NT2/D1 (cell line): ENCODE data around the gene CTXND2.

ENCODE experiments used
- DNase-seq: peaks from one replicate; pipeline ENCODE4 v3.0.0-alpha.2; 2011; ENCODE audit warnings: low read depth, low spot score
- H3K27me3 ChIP-seq: 2 replicates; pipeline ENCODE4 v1.6.0; 2011; ENCODE audit warnings: mild to moderate bottlenecking; ENCODE audit not compliant: insufficient read length, insufficient read depth
- H3K36me3 ChIP-seq: 2 replicates; pipeline ENCODE4 v1.6.1; 2011; ENCODE audit warnings: mild to moderate bottlenecking, low read length, mixed read lengths; ENCODE audit not compliant: insufficient read depth, insufficient read length
- H3K4me1 ChIP-seq: 2 replicates; pipeline ENCODE4 v1.5.1; 2011; ENCODE audit not compliant: insufficient read depth, insufficient read length
- H3K4me3 ChIP-seq: 2 replicates; pipeline ENCODE4 v1.5.1; 2011; ENCODE audit warnings: low read depth; ENCODE audit not compliant: insufficient read length
- H3K9ac ChIP-seq: 2 replicates; pipeline ENCODE4 v1.6.0; 2011; ENCODE audit warnings: low read depth; ENCODE audit not compliant: insufficient read length
- H3K9me3 ChIP-seq: 2 replicates; pipeline ENCODE4 v1.5.1; 2011; ENCODE audit warnings: mild to moderate bottlenecking, low read length; ENCODE audit not compliant: insufficient read depth
- SUZ12 ChIP-seq: IDR thresholded peaks from 2 replicates; pipeline ENCODE4 v1.6.1; 2011; ENCODE audit not compliant: insufficient read length, insufficient read depth; ENCODE audit errors: extremely low read depth
- YY1 ChIP-seq: IDR thresholded peaks from 2 replicates; pipeline ENCODE4 v1.6.1; 2011; ENCODE audit not compliant: insufficient read length, insufficient read depth
- ZNF274 ChIP-seq: IDR thresholded peaks from 2 replicates; pipeline ENCODE4 v1.6.1; 2011; ENCODE audit warnings: mild to moderate bottlenecking, low read depth, low read length

Gene CTXND2

DNA sequence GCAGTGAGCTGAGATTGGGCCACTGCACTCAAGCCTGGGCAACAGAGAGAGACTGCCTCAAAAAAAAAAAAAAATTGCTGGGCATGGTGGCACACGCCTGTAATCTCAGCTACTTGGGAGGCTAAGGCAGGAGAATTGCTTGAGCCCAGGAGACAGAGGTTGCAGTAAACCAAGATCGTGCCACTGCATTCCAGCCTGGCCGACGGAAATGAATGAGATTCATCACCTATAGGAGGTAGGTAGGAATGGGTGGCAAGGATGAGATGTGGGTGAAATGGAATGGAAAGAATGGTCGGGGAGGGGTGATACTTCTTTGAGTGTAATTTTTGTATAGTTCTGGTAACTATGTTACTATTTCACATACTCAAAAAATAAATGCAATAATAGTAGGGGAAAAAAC, 15.4 kb downstream of the CTXND2 start:
- Histone ChIP-seq H3K4me1 (no peaks in the 10 kb centered on the region), H3K36me3 (no peaks in the 10 kb centered on the region), H3K9ac (no peak overlapping the region), H3K9me3 (peaks cover 8% of the 10 kb centered on the region; the same call in 1 of the 2 replicates), H3K4me3 (no peak overlapping the region), H3K27me3 (no peaks in the 10 kb centered on the region)
- no peak for DNase-seq
- no peak for TF ChIP-seq YY1
- no peak for TF ChIP-seq ZNF274
- TF ChIP-seq SUZ12, result no peak

DNA sequence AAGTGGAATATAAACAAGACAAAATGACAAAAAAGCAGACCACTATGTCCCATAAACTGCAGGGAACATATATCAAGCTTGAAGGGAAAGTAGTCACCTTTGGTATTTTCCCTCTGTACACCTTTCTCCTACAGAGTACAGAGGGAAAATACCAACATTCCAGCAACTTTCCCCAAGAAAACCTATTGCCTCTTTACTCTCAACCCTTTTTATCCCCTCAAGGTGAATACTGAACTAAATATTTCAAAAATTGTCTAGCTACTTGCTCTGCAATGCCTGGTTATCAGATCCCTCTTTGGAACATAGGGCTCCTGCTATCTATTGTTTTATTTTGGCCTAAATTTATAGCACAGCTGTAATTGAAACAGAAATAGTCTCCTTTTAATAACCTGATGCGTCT, 15.8 kb downstream of the CTXND2 start:
- Histone ChIP-seq H3K27me3 (no peaks in the 10 kb centered on the region), H3K9me3 (peaks cover 8% of the 10 kb centered on the region; the same call in 1 of the 2 replicates), H3K36me3 (no peaks in the 10 kb centered on the region), H3K4me3 (no peak overlapping the region), H3K4me1 (no peaks in the 10 kb centered on the region), H3K9ac (no peak overlapping the region)
- TF ChIP-seq YY1, result no peak
- TF ChIP-seq ZNF274, result no peak
- no peak for TF ChIP-seq SUZ12
- no peak for DNase-seq

DNA sequence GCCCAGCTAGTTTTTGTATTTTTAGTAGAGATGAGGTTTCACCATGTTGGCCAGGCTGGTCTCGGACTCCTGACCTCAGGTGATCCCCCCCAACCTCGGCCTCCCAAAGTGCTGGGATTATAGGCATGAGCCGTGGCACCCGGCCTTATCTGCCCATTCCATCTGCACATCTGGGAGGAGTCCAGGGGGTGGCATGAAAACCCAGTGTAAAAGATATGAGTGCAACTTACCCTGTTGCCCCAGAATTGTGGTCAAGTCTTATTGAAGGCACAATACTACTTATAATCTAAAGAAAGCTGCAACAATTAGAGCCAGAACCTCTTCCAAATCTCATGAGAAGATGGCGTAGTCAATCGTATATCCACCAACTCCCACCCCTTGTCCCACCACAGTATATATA, 18.4 kb downstream of the CTXND2 start:
- DNase-seq, result no peak
- Histone ChIP-seq H3K4me3 (no peak overlapping the region), H3K4me1 (no peaks in the 10 kb centered on the region), H3K36me3 (no peaks in the 10 kb centered on the region), H3K9me3 (peaks cover 7% of the 10 kb centered on the region; the same call in 1 of the 2 replicates), H3K27me3 (no peaks in the 10 kb centered on the region), H3K9ac (no peak overlapping the region)
- TF ChIP-seq ZNF274 (no peak), YY1 (no peak), SUZ12 (no peak)

DNA sequence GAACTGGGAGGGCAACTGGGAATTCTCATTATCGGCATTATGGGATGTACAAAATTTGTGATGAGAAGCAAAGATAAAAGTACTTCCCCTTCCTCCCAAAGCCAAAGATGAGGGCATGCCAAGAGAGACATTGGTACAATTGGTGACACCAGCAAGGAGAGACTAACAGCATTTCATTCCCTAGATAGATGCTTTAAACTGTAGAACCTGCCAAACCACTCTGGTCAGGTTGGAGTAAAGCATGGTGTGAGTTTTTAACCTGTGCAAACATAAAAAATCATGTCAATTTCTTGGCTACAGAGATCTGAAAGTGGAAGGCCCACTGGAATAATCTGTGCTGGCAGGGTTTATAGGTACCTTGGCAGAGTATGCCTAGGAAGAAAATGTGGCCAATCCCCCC, 19.4 kb downstream of the CTXND2 start:
- H3K27me3 ChIP-seq, result no peaks in the 10 kb centered on the region
- H3K4me3 ChIP-seq, result no peak overlapping the region
- H3K9me3 ChIP-seq, result peaks cover 12% of the 10 kb centered on the region
- no peak for DNase-seq
- no peaks in the 10 kb centered on the region for H3K36me3 ChIP-seq
- TF ChIP-seq YY1, result no peak
- no peak for TF ChIP-seq ZNF274
- no peak for TF ChIP-seq SUZ12
- no peaks in the 10 kb centered on the region for H3K4me1 ChIP-seq
- no peak overlapping the region for H3K9ac ChIP-seq

DNA sequence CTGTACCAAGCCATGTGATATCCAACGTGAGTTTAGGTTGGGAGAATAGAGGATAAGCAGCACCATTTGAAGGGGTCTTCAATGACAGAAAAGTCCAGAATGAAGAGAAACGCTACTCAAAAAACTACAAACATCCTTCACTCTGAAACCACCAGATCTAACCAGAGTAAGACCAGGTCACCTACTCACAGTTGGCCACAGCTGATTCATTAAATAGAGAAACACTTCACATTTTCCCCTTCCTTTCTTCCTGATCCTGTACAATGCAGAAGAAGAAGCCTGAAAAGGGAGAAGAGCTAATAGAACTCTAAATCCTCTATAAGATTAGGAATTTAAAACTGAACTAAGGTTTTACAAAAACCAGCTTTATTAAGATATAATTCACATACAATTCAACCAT, 19.9 kb downstream of the CTXND2 start:
- Histone ChIP-seq H3K9ac (no peak overlapping the region), H3K4me1 (no peaks in the 10 kb centered on the region), H3K4me3 (no peak overlapping the region), H3K36me3 (no peaks in the 10 kb centered on the region), H3K9me3 (peaks cover 15% of the 10 kb centered on the region), H3K27me3 (no peaks in the 10 kb centered on the region)
- DNase-seq, result no peak
- TF ChIP-seq YY1 (no peak), SUZ12 (no peak), ZNF274 (no peak)

DNA sequence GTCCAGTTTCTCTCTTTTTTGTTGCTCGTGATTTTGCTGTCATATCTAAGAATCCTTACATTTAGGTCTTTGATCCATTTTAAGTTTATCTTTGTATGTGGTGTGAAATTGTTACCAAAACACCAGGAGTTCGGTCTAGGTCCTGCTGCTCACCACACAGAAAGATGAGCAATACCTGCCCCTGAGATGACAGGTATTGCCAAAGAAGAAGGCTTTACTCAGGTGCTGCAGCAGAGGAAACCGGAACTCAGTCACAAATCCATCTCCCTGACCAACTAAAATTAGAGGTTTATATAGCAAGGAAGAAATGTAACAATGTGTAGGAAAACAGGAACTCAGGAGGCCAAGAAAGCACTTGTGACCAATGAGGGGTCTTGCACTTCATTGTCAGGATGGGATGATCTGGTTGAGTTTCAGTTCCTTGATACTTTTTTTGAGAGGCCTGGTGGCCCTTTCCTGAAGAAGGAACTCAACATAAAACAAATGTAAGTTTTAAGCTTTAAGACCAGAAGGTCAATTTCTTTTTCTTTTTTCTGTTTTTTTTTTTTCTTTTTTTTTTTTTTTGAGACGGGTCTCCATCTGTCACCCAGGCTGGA, 22.7 kb downstream of the CTXND2 start:
- Histone ChIP-seq H3K4me1 (no peaks in the 10 kb centered on the region), H3K9me3 (peaks cover 15% of the 10 kb centered on the region), H3K9ac (no peak overlapping the region), H3K27me3 (no peaks in the 10 kb centered on the region), H3K4me3 (no peak overlapping the region), H3K36me3 (no peaks in the 10 kb centered on the region)
- no peak for DNase-seq
- no peak for TF ChIP-seq ZNF274
- no peak for TF ChIP-seq YY1
- no peak for TF ChIP-seq SUZ12

DNA sequence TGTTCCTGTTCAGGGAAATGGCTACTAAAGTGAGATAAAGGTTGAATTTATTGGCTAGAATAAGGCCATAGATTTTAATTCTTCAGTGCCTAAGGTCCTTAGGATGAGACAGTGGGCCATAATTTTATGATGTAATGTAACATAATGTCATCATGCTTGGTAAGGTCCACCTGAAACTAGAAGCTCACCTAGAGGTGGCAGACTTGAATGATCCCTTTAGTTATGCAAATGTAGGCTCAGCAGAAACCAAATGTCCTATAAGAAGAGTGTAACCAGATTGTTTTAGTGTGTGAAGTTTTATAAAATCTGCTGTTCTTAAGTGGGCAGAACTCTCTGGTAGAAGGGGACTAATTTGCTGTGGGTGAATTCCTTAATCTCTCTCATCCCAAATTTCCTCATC, 25.7 kb downstream of the CTXND2 start:
- Histone ChIP-seq H3K9ac (no peak overlapping the region), H3K4me1 (no peaks in the 10 kb centered on the region), H3K9me3 (peaks cover 15% of the 10 kb centered on the region), H3K4me3 (no peak overlapping the region), H3K27me3 (no peaks in the 10 kb centered on the region), H3K36me3 (no peaks in the 10 kb centered on the region)
- TF ChIP-seq SUZ12 (no peak), ZNF274 (no peak), YY1 (no peak)
- no peak for DNase-seq

DNA sequence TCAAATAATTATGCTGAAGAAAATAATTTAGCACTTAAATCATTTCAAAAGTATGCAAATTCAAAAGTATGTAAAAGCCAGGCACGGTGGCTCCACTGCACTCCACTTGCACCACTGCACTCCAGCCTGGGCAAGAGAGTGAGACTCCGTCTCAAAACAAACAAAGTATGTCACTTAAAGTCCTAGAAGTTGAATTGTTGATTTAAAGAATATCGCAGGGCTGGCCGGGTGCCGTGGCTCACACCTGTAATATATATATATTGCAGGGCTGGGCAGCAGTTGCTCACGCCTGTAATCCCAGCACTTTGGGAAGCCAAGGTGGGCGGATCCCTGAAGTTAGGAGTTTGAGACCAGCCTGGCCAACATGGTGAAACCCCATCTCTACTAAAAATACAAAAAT, 30.5 kb downstream of the CTXND2 start:
- TF ChIP-seq YY1 (no peak), ZNF274 (no peak)
- Histone ChIP-seq H3K9me3 (no peaks in the 10 kb centered on the region), H3K9ac (no peak overlapping the region), H3K4me1 (peaks cover 3% of the 10 kb centered on the region), H3K36me3 (no peaks in the 10 kb centered on the region), H3K27me3 (no peaks in the 10 kb centered on the region), H3K4me3 (no peak overlapping the region)
- no peak for DNase-seq
